GM12878 (cell line): ENCODE data around the gene GPC5. TPM values are rescaled to one million over a fixed set of nuclear protein-coding genes. Genes with fewer than 3 reads are reported as not detected.

Source experiments
- ATAC-seq: fragments of 200-7000 bp; cut with Tn5 transposase; 3 replicates; pipeline ENCODE4 v1.9.1; 2020; ENCODE audit warnings: mild to moderate bottlenecking, moderate library complexity
- BruUV-seq: library from RNA; stranded (reverse); fragments of 400-500 nt; replicated peaks from 2 replicates; lab custom pipeline; 2021; lab: Mats Ljungman, UMichigan
- CTCF ChIA-PET: fragments of 300-600 bp; sonication (Branson Sonifier 250); formaldehyde crosslinking; extraction: SDS; loops from one replicate; lab custom pipeline; 2021; ENCODE audit warnings: inconsistent platforms; lab: Yijun Ruan, JAX
- POLR2A ChIA-PET: fragments of 350-600 bp; formaldehyde crosslinking; extraction: SDS; loops from one replicate; lab custom pipeline; 2021; ENCODE audit warnings: inconsistent platforms; lab: Charles Lee
- RAD21 ChIA-PET: fragments of 300-600 bp; sonication (Branson Sonifier 250); formaldehyde crosslinking; loops from one replicate; lab custom pipeline; 2023; ENCODE audit warnings: antibody characterized with exemption; ENCODE audit not compliant: unreplicated experiment; lab: Charles Lee
- SMC1A ChIA-PET: fragments of 300-600 bp; sonication (Branson Sonifier 250); formaldehyde crosslinking; loops from one replicate; lab custom pipeline; 2023; ENCODE audit not compliant: unreplicated experiment, uncharacterized antibody; lab: Charles Lee
- DNase-seq: peaks from one replicate; pipeline ENCODE4 v3.0.0-alpha.2; 2011; ENCODE audit warnings: low read depth, low spot score
- FAIRE-seq: peaks from 3 replicates; lab custom pipeline; 2011; peaks lifted over from hg19 to GRCh38; lab: Jason Lieb, UNC
- H2AFZ ChIP-seq: 2 replicates; pipeline ENCODE4 v1.6.0; 2011; ENCODE audit warnings: low read depth, low read length, control low read depth; ENCODE audit not compliant: control insufficient read depth
- H3K27ac ChIP-seq: 2 replicates; pipeline ENCODE4 v1.5.1; 2011; ENCODE audit warnings: control low read depth; ENCODE audit not compliant: control insufficient read depth, insufficient read depth
- H3K27me3 ChIP-seq, 2 experiments: replicated peaks in 1 of 2; 2 replicates each; pipeline versions ENCODE4 v1.6.0 to v1.6.1; 2011; ENCODE audit warnings: low read length in 1 of 2; ENCODE audit not compliant: control insufficient read depth in 2 of 2, insufficient read depth in 2 of 2
- H3K36me3 ChIP-seq, 2 experiments: 2 replicates each; pipeline ENCODE4 v1.5.1; 2011; ENCODE audit warnings: low read length in 1 of 2; ENCODE audit not compliant: control insufficient read depth in 2 of 2, insufficient read depth in 2 of 2
- H3K4me1 ChIP-seq: 2 replicates; pipeline ENCODE4 v1.6.1; 2011; ENCODE audit warnings: mild to moderate bottlenecking, low read length, moderate library complexity, mixed read lengths; ENCODE audit not compliant: control insufficient read depth, insufficient read depth
- H3K4me2 ChIP-seq: 2 replicates; pipeline ENCODE4 v1.6.0; 2011; ENCODE audit warnings: control low read depth; ENCODE audit not compliant: control insufficient read depth, insufficient read depth
- H3K4me3 ChIP-seq: fragments of 200-600 bp; sonication (generic); 2 replicates; pipeline ENCODE4 v1.5.1; 2016
- H3K79me2 ChIP-seq: 2 replicates; pipeline ENCODE4 v1.6.0; 2011; ENCODE audit warnings: low read length; ENCODE audit not compliant: control insufficient read depth, insufficient read depth
- H3K9ac ChIP-seq: 2 replicates; pipeline ENCODE4 v1.8.0; 2011; ENCODE audit warnings: low read length, control low read depth, mixed read lengths; ENCODE audit not compliant: control insufficient read depth, insufficient read depth
- H3K9me3 ChIP-seq: replicated peaks from 3 replicates; pipeline ENCODE4 v1.5.1; 2011; ENCODE audit warnings: mild to moderate bottlenecking, low read length; ENCODE audit not compliant: control insufficient read depth, insufficient read depth
- H4K20me1 ChIP-seq: 2 replicates; pipeline ENCODE4 v1.6.0; 2011; ENCODE audit not compliant: control insufficient read depth, insufficient read depth
- E2F8 ChIP-seq: fragments of 450-650 bp; IDR thresholded peaks from 2 replicates; pipeline ENCODE4 v1.6.1; 2018; ENCODE audit warnings: mild to moderate bottlenecking, low read depth, moderate library complexity; ENCODE audit not compliant: partially characterized antibody
- EP300 ChIP-seq, 2 experiments: fragments of 150-350 bp in 1 of 2; IDR thresholded peaks; 2 replicates each; pipeline ENCODE4 v1.6.1; 2011 to 2012; ENCODE audit warnings: low read depth in 2 of 2, low read length in 2 of 2, borderline replicate concordance in 1 of 2, improper control_type of control experiment in 1 of 2, inconsistent platforms in 1 of 2; ENCODE audit not compliant: control insufficient read depth in 1 of 2
- IKZF1 ChIP-seq: fragments of 450-650 bp; conservative IDR thresholded peaks from 2 replicates; pipeline ENCODE4 v1.6.1; 2017; ENCODE audit warnings: antibody characterized with exemption, mild to moderate bottlenecking
- NR2C1 ChIP-seq: fragments of 450-650 bp; IDR thresholded peaks from 2 replicates; pipeline ENCODE4 v1.6.1; 2017; ENCODE audit warnings: antibody characterized with exemption, mild to moderate bottlenecking, moderate library complexity
- RAD21 ChIP-seq: IDR thresholded peaks from 2 replicates; pipeline ENCODE4 v1.6.1; 2011; ENCODE audit warnings: mild to moderate bottlenecking, low read depth, low read length, moderate library complexity; ENCODE audit not compliant: insufficient read depth
- SMAD1 ChIP-seq: fragments of 450-650 bp; IDR thresholded peaks from 2 replicates; pipeline ENCODE4 v1.6.1; 2018; ENCODE audit warnings: mild to moderate bottlenecking, low read depth; ENCODE audit not compliant: partially characterized antibody
- TAF1 ChIP-seq: IDR thresholded peaks from 2 replicates; pipeline ENCODE4 v1.6.1; 2011; ENCODE audit warnings: mild to moderate bottlenecking, low read depth, low read length, borderline replicate concordance
- ZNF217 ChIP-seq: fragments of 450-650 bp; IDR thresholded peaks from 2 replicates; pipeline ENCODE4 v1.6.1; 2017; ENCODE audit warnings: antibody characterized with exemption, mild to moderate bottlenecking
- WGBS: methylation state at CpG from one replicate; pipeline ENCODE4 v1.1.6; 2016; ENCODE audit warnings: low lambda C conversion rate; ENCODE audit not compliant: insufficient replicate concordance, insufficient coverage; ENCODE audit errors: missing lambda C conversion rate; 5-methylcytosine and 5-hydroxymethylcytosine counted together
- in situ Hi-C: fragments of 300-500 bp; cut with MboI; formaldehyde crosslinking; loops from 9 replicates; pipeline ENCODE4 v1.14.3; 2018; ENCODE audit warnings: mixed read lengths
- intact Hi-C: fragments of 100-400 bp; cut with micrococcal nuclease; formaldehyde crosslinking; loops from one replicate; pipeline ENCODE4 v1.14.2; 2022; ENCODE audit not compliant: unreplicated experiment
- polyA plus RNA-seq, 11 experiments: library from polyadenylated mRNA; depleted of rRNA in 4 of 11; unstranded in 6 of 11; stranded (reverse) in 5 of 11; fragments of >200 nt; fragmentation: Nextera tagmentation in 4 of 11; fragmentation: Illumina TruSeq in 1 of 11; extraction: Ambion mirVana in 4 of 11; extraction: Trizol in 1 of 11; gene quantifications; 1 replicate in 1 of 11; 2 replicates in 10 of 11; pipeline versions ENCODE4 v1.2.1 to v1.2.3, GENCODE V29; 2011 to 2016; ENCODE audit warnings: inconsistent platforms in 2 of 11, missing spikeins in 2 of 11, low read depth in 1 of 11
- total RNA-seq, 4 experiments: library from RNA; depleted of rRNA in 3 of 4; stranded (reverse); fragments of >200 nt in 3 of 4; fragmentation: Illumina TruSeq in 1 of 4; extraction: Trizol in 1 of 4; gene quantifications; 2 replicates each; pipeline versions ENCODE4 v1.2.1 to v1.2.3, GENCODE V29; 2013 to 2021
- TF ChIP-seq, protein P1 (sequence below): fragments of 450-650 bp; IDR thresholded peaks from 2 replicates; pipeline ENCODE4 v1.6.1; 2016; ENCODE audit warnings: mild to moderate bottlenecking

Gene GPC5
- total and polyA plus RNA-seq, 10 of the 15 experiments (the other 5 are each of a cell fraction or from before 2014, with no cell fraction given), result 0.05 to 0.87 (median 0.44) TPM; not detected in 1

- Histone ChIP-seq H3K36me3 (no peaks in the 10 kb centered on the region), H3K4me2 (no peak overlapping the region), H4K20me1 (no peaks in the 10 kb centered on the region), H3K9ac (no peak overlapping the region), H2AFZ (no peak overlapping the region), H3K79me2 (no peaks in the 10 kb centered on the region), H3K4me1 (no peaks in the 10 kb centered on the region), H3K27ac (no peak overlapping the region), H3K4me3 (no peak overlapping the region), H3K27me3 (no peaks in the 10 kb centered on the region), H3K9me3 (no peaks in the 10 kb centered on the region; the same call in 2 of the 3 replicates)
- in situ Hi-C loops (no loop called here), intact Hi-C loops (no loop called here)
- RAD21 ChIA-PET, result no interaction called here
- BruUV-seq, result no TSS peak
- CTCF ChIA-PET, result no interaction called here
- TF ChIP-seq SMAD1 (no peak), NR2C1 (no peak), TAF1 (no peak), IKZF1 (no peak), ZNF217 (no peak), RAD21 (no peak), E2F8 (no peak), EP300 (IDR thresholded peaks at IDR 0.05; ENCODE audit: borderline replicate concordance in 1 of 2, control insufficient read depth in 1 of 2, low read depth in 2 of 2, low read length in 2 of 2) (no peak)
- TF ChIP-seq, protein P1, sequence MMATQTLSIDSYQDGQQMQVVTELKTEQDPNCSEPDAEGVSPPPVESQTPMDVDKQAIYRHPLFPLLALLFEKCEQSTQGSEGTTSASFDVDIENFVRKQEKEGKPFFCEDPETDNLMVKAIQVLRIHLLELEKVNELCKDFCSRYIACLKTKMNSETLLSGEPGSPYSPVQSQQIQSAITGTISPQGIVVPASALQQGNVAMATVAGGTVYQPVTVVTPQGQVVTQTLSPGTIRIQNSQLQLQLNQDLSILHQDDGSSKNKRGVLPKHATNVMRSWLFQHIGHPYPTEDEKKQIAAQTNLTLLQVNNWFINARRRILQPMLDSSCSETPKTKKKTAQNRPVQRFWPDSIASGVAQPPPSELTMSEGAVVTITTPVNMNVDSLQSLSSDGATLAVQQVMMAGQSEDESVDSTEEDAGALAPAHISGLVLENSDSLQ, result no peak
- WGBS, result 13% methylated on average over 5 of the region's 5 CpGs
- SMC1A ChIA-PET, result no interaction called here
- FAIRE-seq (no peak), ATAC-seq (no peak), DNase-seq (no peak)
- POLR2A ChIA-PET, result no interaction called here
Observed at GRCh38 chr13:91493442-91493841, 95.0 kb downstream of the GPC5 start.
